Osteocyte (in vitro differentiated cells): ENCODE measurements around the gene SLC31A1. TPM values are rescaled to one million over a fixed set of nuclear protein-coding genes. Genes with fewer than 3 reads are reported as not detected.
"Not testable (repeated sequence)": the region's sequence is repeated elsewhere in the genome, so short reads cannot be mapped to it uniquely, and the experiment has no call there.

Experiments
- DNase-seq: peaks from one replicate; pipeline ENCODE4 v3.0.0; 2021; ENCODE audit warnings: mixed read lengths; ENCODE audit not compliant: unreplicated experiment; ENCODE audit errors: extremely low spot score
- H3K27ac Mint-ChIP-seq: one replicate; pipeline ENCODE4 v1.8.0; 2021; ENCODE audit warnings: mild to moderate bottlenecking, mixed read lengths; ENCODE audit not compliant: unreplicated experiment
- H3K27me3 Mint-ChIP-seq: one replicate; pipeline ENCODE4 v1.8.0; 2021; ENCODE audit warnings: mixed read lengths; ENCODE audit not compliant: unreplicated experiment
- H3K36me3 Mint-ChIP-seq: one replicate; pipeline ENCODE4 v1.8.0; 2021; ENCODE audit warnings: mixed read lengths; ENCODE audit not compliant: unreplicated experiment
- H3K4me1 Mint-ChIP-seq: one replicate; pipeline ENCODE4 v1.8.0; 2021; ENCODE audit warnings: mixed read lengths; ENCODE audit not compliant: unreplicated experiment
- H3K4me3 Mint-ChIP-seq: one replicate; pipeline ENCODE4 v1.8.0; 2021; ENCODE audit warnings: mild to moderate bottlenecking, moderate library complexity, mixed read lengths; ENCODE audit not compliant: unreplicated experiment
- H3K9me3 Mint-ChIP-seq: one replicate; pipeline ENCODE4 v1.8.0; 2021; ENCODE audit warnings: mixed read lengths; ENCODE audit not compliant: unreplicated experiment
- CTCF ChIP-seq: fragments of 200-600 bp; sonication (generic); IDR thresholded peaks from 2 replicates; pipeline ENCODE4 v1.5.0; 2021; ENCODE audit warnings: antibody characterized with exemption, mild to moderate bottlenecking, moderate library complexity
- total RNA-seq: library from RNA; stranded (reverse); gene quantifications from 2 replicates; pipeline ENCODE4 v1.2.1, GENCODE V29; 2021

The SLC31A1 gene
- total RNA-seq, 1 donor from 2014 or later = 22.4 TPM

GRCh38 chr9:113281356-113281755 lies 60.0 kb downstream of the SLC31A1 start:
- Mint-ChIP-seq H3K4me1 (peaks cover 4% of the 10 kb centered on the region), H3K27me3 (no peaks in the 10 kb centered on the region), H3K27ac (no peak overlapping the region), H3K4me3 (no peak overlapping the region), H3K9me3 (no peaks in the 10 kb centered on the region), H3K36me3 (peaks cover 54% of the 10 kb centered on the region)
- no peak for DNase-seq
- no peak for TF ChIP-seq CTCF

GRCh38 chr9:113289091-113289490 lies 67.7 kb downstream of the SLC31A1 start:
- Mint-ChIP-seq H3K27me3 (no peaks in the 10 kb centered on the region), H3K27ac (no peak overlapping the region), H3K9me3 (no peaks in the 10 kb centered on the region), H3K36me3 (peaks cover 70% of the 10 kb centered on the region), H3K4me3 (no peak overlapping the region), H3K4me1 (no peaks in the 10 kb centered on the region)
- DNase-seq = no peak
- TF ChIP-seq CTCF = no peak

- peaks cover 61% of the 10 kb centered on the region for H3K36me3 Mint-ChIP-seq
- no peak for DNase-seq
- H3K27me3 Mint-ChIP-seq = no peaks in the 10 kb centered on the region
- no peaks in the 10 kb centered on the region for H3K9me3 Mint-ChIP-seq
- TF ChIP-seq CTCF = no peak
- H3K4me1 Mint-ChIP-seq = no peaks in the 10 kb centered on the region
- no peak overlapping the region for H3K4me3 Mint-ChIP-seq
- no peak overlapping the region for H3K27ac Mint-ChIP-seq
Observed at GRCh38 chr9:113290052-113290607, 68.8 kb downstream of the SLC31A1 start.

- no peak for TF ChIP-seq CTCF
- Mint-ChIP-seq H3K36me3 (peaks cover 42% of the 10 kb centered on the region), H3K27ac (no peak overlapping the region), H3K9me3 (no peaks in the 10 kb centered on the region), H3K4me3 (no peak overlapping the region), H3K27me3 (no peaks in the 10 kb centered on the region), H3K4me1 (no peaks in the 10 kb centered on the region)
- no peak for DNase-seq
Observed at GRCh38 chr9:113293285-113293878, 72.0 kb downstream of the SLC31A1 start.

GRCh38 chr9:113296247-113296646 lies 74.9 kb downstream of the SLC31A1 start:
- H3K4me3 Mint-ChIP-seq, DNase-seq, H3K4me1 Mint-ChIP-seq, H3K9me3 Mint-ChIP-seq, H3K27ac Mint-ChIP-seq: not testable (repeated sequence)
- Mint-ChIP-seq H3K36me3 (peaks cover 16% of the 10 kb centered on the region), H3K27me3 (peaks cover 17% of the 10 kb centered on the region)
